ENCODE results near the gene HOXB6.

The HOXB6 gene

GRCh38 chr17:48593840-48594537 is 10.8 kb downstream of the HOXB6 start (continued):
- TF ChIP-seq PRDM4 (tag by site-specific recombination; IDR thresholded peaks at IDR 0.05) (peak; percentile 54; the same call in 1 of the 2 replicates), ZNF561 (tag by site-specific recombination; IDR thresholded peaks at IDR 0.05; ENCODE audit: borderline replicate concordance) (peak; percentile 97), ZNF311 (tag by site-specific recombination; IDR thresholded peaks at IDR 0.05; ENCODE audit: borderline replicate concordance) (no peak), ZBTB48 (tag by site-specific recombination; IDR thresholded peaks at IDR 0.05) (peak; percentile 39; the same call in 1 of the 2 replicates), ZEB2 (tag by site-specific recombination; IDR thresholded peaks at IDR 0.05) (peak; percentile 90), PRDM10 (tag by site-specific recombination; IDR thresholded peaks at IDR 0.05) (peak; percentile 98), WT1 (tag by site-specific recombination; IDR thresholded peaks at IDR 0.05) (peak; percentile 50), ZNF48 (tag by site-specific recombination; IDR thresholded peaks at IDR 0.05) (no peak), ZNF140 (tag by site-specific recombination; IDR thresholded peaks at IDR 0.05) (no peak), ZNF449 (tag by site-specific recombination; IDR thresholded peaks at IDR 0.05) (peak; percentile 98), ZBTB20 (tag by site-specific recombination; IDR thresholded peaks at IDR 0.05) (peak; percentile 22; the same call in 1 of the 2 replicates), BCL11B (tag by site-specific recombination; IDR thresholded peaks at IDR 0.05; ENCODE audit: low read depth) (peak; percentile 69; the same call in 1 of the 2 replicates), ZNF549 (tag by site-specific recombination; IDR thresholded peaks at IDR 0.05) (no peak), MZF1 (tag by site-specific recombination; IDR thresholded peaks at IDR 0.05; ENCODE audit: borderline replicate concordance) (peak; percentile 5; the same call in 1 of the 2 replicates), ZNF76 (tag by site-specific recombination; IDR thresholded peaks at IDR 0.05; ENCODE audit: borderline replicate concordance, low read depth) (peak; percentile 66; the same call in 1 of the 2 replicates), ZNF202 (tag by site-specific recombination; IDR thresholded peaks at IDR 0.05; ENCODE audit: borderline replicate concordance) (no peak), ZNF274 (IDR thresholded peaks at IDR 0.05; ENCODE audit: low read length) (no peak), ZNF274 (tag by site-specific recombination; IDR thresholded peaks at IDR 0.05; ENCODE audit: borderline replicate concordance) (no peak)
- TF ChIP-seq, protein P1, sequence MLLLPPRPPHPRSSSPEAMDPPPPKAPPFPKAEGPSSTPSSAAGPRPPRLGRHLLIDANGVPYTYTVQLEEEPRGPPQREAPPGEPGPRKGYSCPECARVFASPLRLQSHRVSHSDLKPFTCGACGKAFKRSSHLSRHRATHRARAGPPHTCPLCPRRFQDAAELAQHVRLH (tag by site-specific recombination; IDR thresholded peaks at IDR 0.05), result peak; percentile 75
- TF ChIP-seq, protein P2, sequence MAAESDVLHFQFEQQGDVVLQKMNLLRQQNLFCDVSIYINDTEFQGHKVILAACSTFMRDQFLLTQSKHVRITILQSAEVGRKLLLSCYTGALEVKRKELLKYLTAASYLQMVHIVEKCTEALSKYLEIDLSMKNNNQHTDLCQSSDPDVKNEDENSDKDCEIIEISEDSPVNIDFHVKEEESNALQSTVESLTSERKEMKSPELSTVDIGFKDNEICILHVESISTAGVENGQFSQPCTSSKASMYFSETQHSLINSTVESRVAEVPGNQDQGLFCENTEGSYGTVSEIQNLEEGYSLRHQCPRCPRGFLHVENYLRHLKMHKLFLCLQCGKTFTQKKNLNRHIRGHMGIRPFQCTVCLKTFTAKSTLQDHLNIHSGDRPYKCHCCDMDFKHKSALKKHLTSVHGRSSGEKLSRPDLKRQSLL (tag by site-specific recombination; IDR thresholded peaks at IDR 0.05), result peak; percentile 79
